Cardiac fibroblast (primary cell): ENCODE data around the gene ARHGAP26.
"Not testable (repeated sequence)": the region's sequence is repeated elsewhere in the genome, so short reads cannot be mapped to it uniquely, and the experiment has no call there.

Experiments used
- DNase-seq, 2 donors: peaks; one replicate each; pipeline versions ENCODE4 v3.0.0 to v3.0.0-alpha.2; 2010; ENCODE audit warnings: low read depth in 2 of 2
- H3K4me3 ChIP-seq, 2 donors: replicated peaks in 1 of 2; 1 replicate in 1 of 2; 2 replicates in 1 of 2; pipeline ENCODE4 v1.5.1; 2011; ENCODE audit warnings: low read depth in 2 of 2, low read length in 2 of 2, mild to moderate bottlenecking in 2 of 2, moderate library complexity in 1 of 2
- TF ChIP-seq, protein P1 (sequence below): IDR thresholded peaks from one replicate; pipeline ENCODE4 v1.5.1; 2011; ENCODE audit warnings: low read depth, mild to moderate bottlenecking, low read length, inconsistent platforms

The ARHGAP26 gene

DNA sequence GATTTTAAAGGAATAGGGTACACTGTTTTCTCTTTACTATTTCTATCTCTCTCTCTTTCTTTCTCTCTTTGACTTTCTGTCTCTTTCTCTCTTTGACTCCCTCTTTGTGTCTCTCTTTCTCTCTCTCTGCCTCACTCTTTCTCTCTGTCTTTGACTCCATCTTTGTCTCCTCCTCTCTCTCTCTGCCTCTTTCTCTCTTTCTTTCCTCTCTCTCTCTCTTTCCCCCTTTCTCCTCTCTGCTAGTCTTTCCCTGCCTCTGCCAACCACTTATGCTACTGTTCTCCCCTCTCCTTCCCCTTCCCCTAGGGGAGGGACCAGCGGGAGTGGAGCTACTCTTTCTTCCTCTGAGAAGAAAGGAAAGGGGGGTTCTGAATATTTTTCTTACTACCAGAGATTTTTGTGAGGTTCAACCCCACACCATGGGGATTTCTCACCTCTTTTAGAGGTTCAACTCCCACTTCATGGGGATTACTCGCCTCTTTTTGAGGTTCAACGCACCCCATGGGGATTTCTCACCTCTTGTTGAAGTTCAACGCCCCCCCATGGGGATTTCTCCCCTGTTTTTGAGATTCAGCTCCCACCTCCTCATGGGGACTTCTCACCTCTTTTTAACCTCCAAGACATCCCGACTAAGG lies 323.4 kb downstream of the ARHGAP26 start:
- TF ChIP-seq, protein P1, sequence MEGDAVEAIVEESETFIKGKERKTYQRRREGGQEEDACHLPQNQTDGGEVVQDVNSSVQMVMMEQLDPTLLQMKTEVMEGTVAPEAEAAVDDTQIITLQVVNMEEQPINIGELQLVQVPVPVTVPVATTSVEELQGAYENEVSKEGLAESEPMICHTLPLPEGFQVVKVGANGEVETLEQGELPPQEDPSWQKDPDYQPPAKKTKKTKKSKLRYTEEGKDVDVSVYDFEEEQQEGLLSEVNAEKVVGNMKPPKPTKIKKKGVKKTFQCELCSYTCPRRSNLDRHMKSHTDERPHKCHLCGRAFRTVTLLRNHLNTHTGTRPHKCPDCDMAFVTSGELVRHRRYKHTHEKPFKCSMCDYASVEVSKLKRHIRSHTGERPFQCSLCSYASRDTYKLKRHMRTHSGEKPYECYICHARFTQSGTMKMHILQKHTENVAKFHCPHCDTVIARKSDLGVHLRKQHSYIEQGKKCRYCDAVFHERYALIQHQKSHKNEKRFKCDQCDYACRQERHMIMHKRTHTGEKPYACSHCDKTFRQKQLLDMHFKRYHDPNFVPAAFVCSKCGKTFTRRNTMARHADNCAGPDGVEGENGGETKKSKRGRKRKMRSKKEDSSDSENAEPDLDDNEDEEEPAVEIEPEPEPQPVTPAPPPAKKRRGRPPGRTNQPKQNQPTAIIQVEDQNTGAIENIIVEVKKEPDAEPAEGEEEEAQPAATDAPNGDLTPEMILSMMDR, result no peak
- DNase-seq, result no peak
- H3K4me3 ChIP-seq, result no peak overlapping the region

DNA sequence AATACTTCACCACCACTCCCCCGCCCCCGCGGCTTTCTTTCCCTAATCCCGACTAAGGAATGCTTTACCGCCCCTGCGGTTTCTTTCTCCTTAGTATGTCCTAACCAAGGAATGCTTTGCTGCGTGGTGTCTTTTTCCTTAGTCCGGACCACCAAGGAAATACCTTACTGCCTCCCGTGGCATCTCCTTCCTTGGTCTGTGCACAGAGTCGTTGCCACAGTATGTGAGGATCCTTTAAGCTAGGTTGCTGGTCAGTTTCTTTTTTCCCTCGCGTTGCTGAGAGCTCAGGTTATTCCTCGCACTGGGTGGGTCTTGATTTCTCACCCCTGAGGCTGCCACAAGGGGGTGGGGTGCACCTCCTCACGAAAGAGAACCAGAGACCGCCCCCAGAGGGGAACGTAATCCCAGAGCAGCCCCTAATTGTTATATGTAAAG lies 323.9 kb downstream of the ARHGAP26 start:
- peak; percentile 29 to 39 for DNase-seq
- TF ChIP-seq, protein P1, result no peak
- peak overlapping the region in 1 of 2 donors; percentile 13 for H3K4me3 ChIP-seq

DNA sequence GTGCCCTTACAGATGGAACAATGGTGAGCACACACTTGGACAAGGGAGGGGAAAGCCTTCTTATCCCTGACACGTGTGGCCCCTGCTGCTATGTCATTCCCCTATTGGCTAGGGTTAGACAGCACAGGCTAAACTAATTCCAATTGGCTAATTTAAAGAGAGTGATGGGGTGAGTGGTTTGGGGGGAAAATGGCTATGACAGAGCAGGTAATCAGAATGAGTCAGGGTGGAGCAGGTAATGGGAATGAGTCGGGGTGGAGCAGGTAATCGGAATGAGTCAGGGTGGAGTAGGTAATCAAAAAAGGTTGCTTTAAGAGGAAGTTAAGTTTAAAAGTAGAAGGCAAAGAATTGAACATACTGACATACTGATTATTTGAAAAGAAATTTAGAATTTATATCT lies 324.4 kb downstream of the ARHGAP26 start:
- not testable (repeated sequence) for DNase-seq
- H3K4me3 ChIP-seq, result peak overlapping the region in 1 of 2 donors; percentile 13

DNA sequence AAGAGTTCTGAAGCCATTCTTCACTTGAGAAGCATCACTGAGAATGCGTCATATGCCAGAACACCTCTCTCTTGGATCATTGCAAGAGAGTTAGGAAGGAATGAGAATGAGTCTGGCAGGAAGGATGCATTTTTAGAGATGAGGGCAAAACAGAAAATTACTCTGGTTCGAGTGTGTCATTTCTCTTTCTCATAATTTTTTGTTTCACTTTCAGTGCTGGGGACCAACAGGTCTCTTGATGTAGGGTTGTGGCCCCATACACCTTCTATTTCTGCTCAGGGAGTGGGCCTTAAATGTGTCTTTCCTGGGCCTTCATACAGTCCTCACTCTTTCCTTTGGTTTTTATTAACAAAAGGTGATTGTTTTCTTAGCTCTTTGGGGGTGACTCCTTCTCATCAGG lies 330.9 kb downstream of the ARHGAP26 start:
- no peak for DNase-seq
- TF ChIP-seq, protein P1, result no peak
- H3K4me3 ChIP-seq, result no peak overlapping the region

DNA sequence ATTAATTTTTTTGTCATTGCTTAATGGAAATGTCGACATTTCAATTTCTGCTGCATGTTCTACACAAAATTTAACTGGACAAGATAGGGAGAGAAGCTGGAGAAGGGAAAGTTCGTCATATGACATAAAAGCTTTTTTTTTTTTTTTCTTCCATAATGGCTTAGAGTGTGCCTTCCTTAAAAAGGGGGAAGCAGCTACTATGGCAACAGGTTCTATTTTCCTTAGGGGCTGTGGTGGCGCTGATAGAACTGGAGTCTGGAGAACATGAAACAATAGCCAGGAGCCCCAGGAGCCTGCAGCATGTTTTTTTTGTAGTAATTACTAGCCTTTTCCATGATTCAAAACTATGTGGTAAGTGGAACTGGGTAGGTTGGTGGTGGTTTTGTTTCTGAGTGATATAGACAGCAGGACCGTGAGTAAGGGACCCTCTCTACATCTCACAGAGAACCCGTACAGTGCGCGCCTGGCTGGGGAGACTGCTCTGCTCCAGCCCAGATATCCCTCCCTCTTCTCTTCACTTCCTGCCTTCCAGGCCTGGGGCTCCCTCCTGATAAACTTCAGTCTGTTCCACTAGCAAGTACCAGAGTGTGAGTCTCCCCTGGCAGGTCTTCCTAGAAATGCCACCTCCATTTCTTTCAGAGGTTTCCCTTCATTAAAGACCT lies 331.7 kb downstream of the ARHGAP26 start:
- TF ChIP-seq, protein P1, result no peak
- no peak for DNase-seq
- no peak overlapping the region for H3K4me3 ChIP-seq

DNA sequence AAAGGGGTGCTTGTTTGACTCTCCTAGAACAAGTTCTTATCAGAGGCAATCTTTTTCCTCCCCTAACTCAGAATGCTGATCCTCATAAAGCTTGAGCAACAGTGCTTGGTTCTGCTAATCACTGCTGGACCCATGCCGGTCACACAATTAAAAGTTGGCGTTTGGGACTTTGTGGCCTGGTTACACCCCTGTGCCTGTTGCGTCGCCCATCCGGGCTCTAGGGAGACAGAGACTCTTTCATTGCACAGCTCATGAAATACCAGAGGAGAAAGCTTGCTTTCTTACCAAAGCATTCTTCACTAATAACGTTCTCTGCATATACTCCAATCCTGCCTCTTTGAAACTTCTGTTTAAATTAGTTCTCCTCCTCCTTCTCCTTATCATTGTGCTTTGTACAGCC lies 332.2 kb downstream of the ARHGAP26 start:
- DNase-seq, result no peak
- TF ChIP-seq, protein P1, result no peak
- no peak overlapping the region for H3K4me3 ChIP-seq

DNA sequence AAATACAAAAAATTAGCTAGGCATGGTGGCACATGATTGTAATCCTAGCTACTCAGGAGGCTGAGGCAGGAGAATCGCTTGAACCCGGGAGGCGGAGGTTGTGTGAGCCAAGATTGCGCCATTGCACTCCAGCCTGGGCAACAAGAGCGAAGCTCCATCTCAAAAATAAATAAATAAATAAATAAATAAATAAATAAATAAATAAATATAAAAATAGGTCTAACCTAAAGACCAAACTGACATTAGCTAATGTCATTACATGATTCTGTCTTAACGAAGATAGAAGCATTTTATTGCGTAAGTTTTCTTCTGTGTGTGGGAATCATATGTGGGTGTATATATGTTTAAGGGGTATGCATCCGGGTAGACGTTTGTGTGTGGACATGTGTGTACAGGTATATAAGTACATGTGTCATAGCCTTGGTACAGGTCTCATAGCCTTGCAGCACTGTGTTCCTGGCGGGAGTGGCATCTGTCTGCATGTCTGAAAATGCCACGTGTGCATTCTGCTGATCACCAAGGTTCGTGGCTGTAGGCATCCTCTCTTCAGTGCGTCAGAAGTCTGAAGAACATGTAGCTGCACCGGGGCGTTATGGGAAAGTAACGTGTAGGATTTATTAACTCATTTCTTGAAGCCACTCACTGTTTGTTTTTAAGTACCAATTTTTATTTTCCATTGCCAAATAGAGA lies 335.2 kb downstream of the ARHGAP26 start:
- DNase-seq, result no peak
- TF ChIP-seq, protein P1, result no peak
- H3K4me3 ChIP-seq, result no peak overlapping the region
